OCI-LY7 (cell line): ENCODE results near the gene PROB1. TPM values are rescaled to one million over a fixed set of nuclear protein-coding genes. Genes with fewer than 3 reads are reported as not detected.
"Not testable (repeated sequence)": the region's sequence is repeated elsewhere in the genome, so short reads cannot be mapped to it uniquely, and the experiment has no call there.

Experiments used
- BruUV-seq: library from RNA; stranded (reverse); fragments of 400-500 nt; replicated peaks from 2 replicates; lab custom pipeline; 2021; lab: Mats Ljungman, UMichigan
- CTCF ChIA-PET: fragments of 300-600 bp; sonication (Branson Sonifier 250); formaldehyde crosslinking; loops from one replicate; lab custom pipeline; 2022; ENCODE audit warnings: antibody characterized with exemption; ENCODE audit not compliant: unreplicated experiment; lab: Charles Lee
- POLR2A ChIA-PET: fragments of 300-600 bp; sonication (Branson Sonifier 250); formaldehyde crosslinking; loops from one replicate; lab custom pipeline; 2022; ENCODE audit warnings: antibody characterized with exemption; lab: Charles Lee
- DNase-seq: peaks from one replicate; pipeline ENCODE4 v3.0.0-alpha.2; 2015; ENCODE audit warnings: low spot score
- H2AFZ ChIP-seq: fragments of 200-600 bp; sonication (generic), shearing (Covaris generic); 2 replicates; pipeline ENCODE4 v1.6.1; 2014; ENCODE audit warnings: mild to moderate bottlenecking, antibody characterized with exemption, low read length, moderate library complexity
- H3K27ac ChIP-seq: fragments of 200-600 bp; sonication (generic); 2 replicates; pipeline ENCODE4 v1.5.1; 2014; ENCODE audit warnings: mixed run types, low read depth, mild to moderate bottlenecking, moderate library complexity, low read length, inconsistent platforms; ENCODE audit not compliant: poor library complexity, severe bottlenecking
- H3K36me3 ChIP-seq: fragments of 200-600 bp; sonication (generic); 2 replicates; pipeline ENCODE4 v1.6.1; 2014; ENCODE audit warnings: mild to moderate bottlenecking, antibody characterized with exemption, low read length, moderate library complexity, mixed read lengths; ENCODE audit not compliant: insufficient read depth
- H3K4me1 ChIP-seq: fragments of 200-600 bp; sonication (generic); 2 replicates; pipeline ENCODE4 v1.5.1; 2014; ENCODE audit warnings: mild to moderate bottlenecking, low read length; ENCODE audit not compliant: insufficient read depth, poor library complexity, severe bottlenecking
- H3K4me2 ChIP-seq: fragments of 200-600 bp; sonication (generic); 2 replicates; pipeline ENCODE4 v1.6.1; 2014; ENCODE audit warnings: mild to moderate bottlenecking, low read length
- H3K4me3 ChIP-seq: fragments of 200-600 bp; sonication (generic); 2 replicates; pipeline ENCODE4 v1.5.1; 2014; ENCODE audit warnings: mild to moderate bottlenecking, low read depth, low read length; ENCODE audit not compliant: poor library complexity, severe bottlenecking
- H3K79me2 ChIP-seq: fragments of 200-600 bp; sonication (generic); 2 replicates; pipeline ENCODE4 v1.6.1; 2016; ENCODE audit warnings: low read depth, mild to moderate bottlenecking, low read length, moderate library complexity, mixed read lengths; ENCODE audit not compliant: insufficient read depth
- H3K9me2 ChIP-seq: fragments of 200-600 bp; sonication (generic); 2 replicates; pipeline ENCODE4 v1.6.1; 2016; ENCODE audit warnings: mild to moderate bottlenecking, low read length, mixed read lengths; ENCODE audit not compliant: insufficient read depth
- H3K9me3 ChIP-seq: fragments of 200-600 bp; sonication (generic); 2 replicates; pipeline ENCODE4 v1.6.1; 2014; ENCODE audit warnings: mild to moderate bottlenecking, mixed run types, low read length, mixed read lengths
- H4K20me1 ChIP-seq: fragments of 200-600 bp; sonication (generic); 2 replicates; pipeline ENCODE4 v1.6.1; 2014; ENCODE audit warnings: mild to moderate bottlenecking, antibody characterized with exemption, low read length, moderate library complexity, mixed read lengths; ENCODE audit not compliant: insufficient read depth
- EZH2phosphoT487 ChIP-seq: fragments of 200-600 bp; sonication (generic); IDR thresholded peaks from 2 replicates; pipeline ENCODE4 v1.6.1; 2018; ENCODE audit warnings: low read depth, borderline replicate concordance, mild to moderate bottlenecking, mixed run types, antibody characterized with exemption, low read length, moderate library complexity, mixed read lengths
- intact Hi-C: fragments of 100-400 bp; cut with micrococcal nuclease; formaldehyde crosslinking; loops from one replicate; pipeline ENCODE4 v1.10.0; 2022; ENCODE audit not compliant: unreplicated experiment
- total RNA-seq, 2 experiments: library from RNA; depleted of rRNA in 1 of 2; stranded (reverse); fragments of >200 nt in 1 of 2; shearing (Covaris generic) in 1 of 2; gene quantifications; 2 replicates each; pipeline ENCODE4 v1.2.3, GENCODE V29; 2014 to 2022
- TF ChIP-seq, protein P1 (sequence below): fragments of 200-600 bp; sonication (generic); conservative IDR thresholded peaks from 2 replicates; pipeline ENCODE4 v1.5.1; 2014; ENCODE audit warnings: mild to moderate bottlenecking, antibody characterized with exemption, low read length, moderate library complexity, mixed read lengths

The PROB1 gene
- total RNA-seq, 2 experiments from 2014 or later: 4.6 to 5.9 TPM

DNA sequence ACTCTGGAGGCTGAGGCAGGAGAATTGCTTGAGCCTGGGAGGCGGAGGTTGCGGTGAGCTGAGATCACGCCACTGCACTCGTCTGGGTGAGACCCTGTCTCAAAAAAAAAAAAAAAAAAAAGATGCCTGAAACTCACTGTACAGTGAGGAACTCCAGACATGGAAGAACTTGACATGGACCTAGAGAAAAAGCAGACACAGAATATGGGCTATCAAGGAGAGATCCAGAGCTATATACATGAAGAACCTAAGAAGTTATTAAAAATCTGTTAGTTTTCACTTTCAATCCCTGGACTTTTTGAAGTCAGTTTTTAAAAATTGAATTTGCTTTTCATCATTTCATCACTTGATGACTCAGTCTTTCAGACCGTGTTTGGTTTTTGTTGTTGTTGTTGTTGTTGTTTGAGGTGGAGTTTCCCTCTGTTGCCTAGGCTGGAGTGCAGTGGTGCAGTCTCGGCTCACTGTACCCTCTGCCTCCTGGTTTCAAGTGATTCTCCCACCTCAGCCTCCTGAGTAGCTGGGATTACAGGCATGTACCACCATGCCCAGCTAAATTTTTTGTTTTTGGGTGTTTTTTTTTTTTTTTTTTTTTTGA lies 33.0 kb downstream of the PROB1 start:
- TF ChIP-seq, protein P1, sequence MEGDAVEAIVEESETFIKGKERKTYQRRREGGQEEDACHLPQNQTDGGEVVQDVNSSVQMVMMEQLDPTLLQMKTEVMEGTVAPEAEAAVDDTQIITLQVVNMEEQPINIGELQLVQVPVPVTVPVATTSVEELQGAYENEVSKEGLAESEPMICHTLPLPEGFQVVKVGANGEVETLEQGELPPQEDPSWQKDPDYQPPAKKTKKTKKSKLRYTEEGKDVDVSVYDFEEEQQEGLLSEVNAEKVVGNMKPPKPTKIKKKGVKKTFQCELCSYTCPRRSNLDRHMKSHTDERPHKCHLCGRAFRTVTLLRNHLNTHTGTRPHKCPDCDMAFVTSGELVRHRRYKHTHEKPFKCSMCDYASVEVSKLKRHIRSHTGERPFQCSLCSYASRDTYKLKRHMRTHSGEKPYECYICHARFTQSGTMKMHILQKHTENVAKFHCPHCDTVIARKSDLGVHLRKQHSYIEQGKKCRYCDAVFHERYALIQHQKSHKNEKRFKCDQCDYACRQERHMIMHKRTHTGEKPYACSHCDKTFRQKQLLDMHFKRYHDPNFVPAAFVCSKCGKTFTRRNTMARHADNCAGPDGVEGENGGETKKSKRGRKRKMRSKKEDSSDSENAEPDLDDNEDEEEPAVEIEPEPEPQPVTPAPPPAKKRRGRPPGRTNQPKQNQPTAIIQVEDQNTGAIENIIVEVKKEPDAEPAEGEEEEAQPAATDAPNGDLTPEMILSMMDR: no peak
- no peak for TF ChIP-seq EZH2phosphoT487
- no peak overlapping the region for H2AFZ ChIP-seq
- POLR2A ChIA-PET: interaction anchor here (0.7 to 1.2 kb wide), 3 partner anchors 8 to 34 kb away, joined by 3 to 5 read pairs (median 4); no protein-coding TSS in a partner anchor
- H3K36me3 ChIP-seq: peaks cover 85% of the 10 kb centered on the region
- peaks cover 59% of the 10 kb centered on the region for H3K79me2 ChIP-seq
- peaks cover 6% of the 10 kb centered on the region; the same call in 1 of the 2 replicates for H3K9me3 ChIP-seq
- H3K27ac ChIP-seq: no peak overlapping the region
- no peak overlapping the region for H3K4me3 ChIP-seq
- BruUV-seq: no TSS peak
- no peaks in the 10 kb centered on the region for H3K4me1 ChIP-seq
- intact Hi-C loops: no loop called here
- no peak for DNase-seq
- H3K9me2 ChIP-seq: no peaks in the 10 kb centered on the region
- peaks cover 5% of the 10 kb centered on the region; the same call in 1 of the 2 replicates for H4K20me1 ChIP-seq
- CTCF ChIA-PET: no interaction called here
- no peak overlapping the region for H3K4me2 ChIP-seq

DNA sequence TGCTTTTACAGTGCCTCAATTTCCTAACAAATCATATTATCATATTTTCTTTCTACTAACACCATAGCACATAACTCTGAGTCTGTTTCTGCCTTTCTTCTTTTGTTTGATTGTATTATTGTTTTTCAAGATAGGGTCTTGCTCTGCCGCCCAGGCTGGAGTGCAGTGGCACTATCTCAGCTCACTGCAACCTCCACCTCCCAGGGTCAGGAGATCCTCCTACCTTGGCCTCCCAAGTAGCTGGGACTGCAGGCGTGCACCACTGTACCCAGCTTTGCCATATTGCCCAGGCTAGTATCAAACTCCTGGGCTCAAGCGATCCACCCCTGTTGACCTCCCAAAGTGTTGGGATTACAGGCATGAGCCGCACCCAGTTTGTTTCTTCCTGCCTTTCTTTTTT lies 34.5 kb downstream of the PROB1 start:
- H3K4me3 ChIP-seq: no peak overlapping the region
- H3K9me2 ChIP-seq: no peaks in the 10 kb centered on the region
- H3K9me3 ChIP-seq: peaks cover 6% of the 10 kb centered on the region; the same call in 1 of the 2 replicates
- H4K20me1 ChIP-seq: peaks cover 4% of the 10 kb centered on the region; the same call in 1 of the 2 replicates
- no peak for TF ChIP-seq EZH2phosphoT487
- TF ChIP-seq, protein P1: no peak
- H3K36me3 ChIP-seq: peaks cover 77% of the 10 kb centered on the region
- ChIA-PET CTCF (no interaction called here), POLR2A (interaction anchor here (0.7 kb wide), 1 partner anchor 224 kb away, joined by 4 read pairs; no protein-coding TSS in a partner anchor)
- no peak for DNase-seq
- intact Hi-C loops: no loop called here
- BruUV-seq: no TSS peak
- no peak overlapping the region for H2AFZ ChIP-seq
- H3K4me2 ChIP-seq: no peak overlapping the region
- H3K79me2 ChIP-seq: peaks cover 72% of the 10 kb centered on the region
- no peak overlapping the region for H3K27ac ChIP-seq
- no peaks in the 10 kb centered on the region for H3K4me1 ChIP-seq

DNA sequence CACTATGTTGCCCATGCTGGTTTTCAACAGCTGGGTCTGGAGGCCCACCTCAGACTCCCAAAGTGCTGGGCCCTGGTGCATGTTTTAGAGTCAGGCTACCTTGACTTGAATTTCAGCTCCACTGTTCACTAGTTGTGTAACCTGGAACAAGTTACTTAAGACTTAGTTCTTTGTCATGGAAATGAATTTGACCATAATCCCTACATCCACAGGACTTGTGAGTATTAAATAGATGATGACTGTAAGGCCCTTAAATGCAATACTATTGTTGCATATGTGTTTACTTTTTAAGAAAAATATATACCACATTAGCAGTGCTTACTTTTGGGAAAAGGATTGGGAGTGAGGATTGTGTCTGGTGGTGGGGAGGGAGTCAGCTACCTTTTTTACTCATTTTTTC lies 36.8 kb downstream of the PROB1 start:
- H3K9me3 ChIP-seq: peaks cover 9% of the 10 kb centered on the region; the same call in 1 of the 2 replicates
- H3K4me2 ChIP-seq: no peak overlapping the region
- no peak for DNase-seq
- no peak overlapping the region for H2AFZ ChIP-seq
- peaks cover 4% of the 10 kb centered on the region; the same call in 1 of the 2 replicates for H4K20me1 ChIP-seq
- no peaks in the 10 kb centered on the region for H3K9me2 ChIP-seq
- no peaks in the 10 kb centered on the region for H3K4me1 ChIP-seq
- TF ChIP-seq, protein P1: no peak
- TF ChIP-seq EZH2phosphoT487: no peak
- CTCF ChIA-PET: no interaction called here
- peaks cover 91% of the 10 kb centered on the region for H3K79me2 ChIP-seq
- no TSS peak for BruUV-seq
- no peak overlapping the region for H3K27ac ChIP-seq
- H3K4me3 ChIP-seq: no peak overlapping the region
- intact Hi-C loops: no loop called here
- H3K36me3 ChIP-seq: peaks cover 81% of the 10 kb centered on the region
- POLR2A ChIA-PET: interaction anchor here (0.6 to 1.8 kb wide), 3 partner anchors 53 to 1396 kb away, joined by 3 to 5 read pairs (median 4); no protein-coding TSS in a partner anchor

DNA sequence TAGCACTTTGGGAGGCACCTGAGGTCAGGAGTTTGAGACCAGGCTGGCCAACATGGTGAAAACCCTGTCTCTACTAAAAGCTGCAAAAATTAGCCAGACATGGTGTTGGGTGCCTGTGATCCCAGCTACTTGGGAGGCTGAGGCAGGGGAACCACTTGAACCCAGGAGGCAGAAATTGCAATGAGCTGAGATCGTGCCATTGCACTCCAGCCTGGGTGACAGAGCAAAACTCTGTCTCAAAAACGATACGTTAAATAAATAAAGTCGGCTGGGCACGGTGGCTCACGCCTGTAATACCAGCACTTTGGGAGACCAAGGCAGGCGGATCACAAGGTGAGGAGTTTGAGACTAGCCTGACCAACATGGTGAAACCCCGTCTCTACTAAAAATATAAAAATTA lies 39.0 kb downstream of the PROB1 start:
- BruUV-seq, H3K4me3 ChIP-seq, intact Hi-C loops, H3K9me2 ChIP-seq, H2AFZ ChIP-seq, H3K4me1 ChIP-seq, H3K4me2 ChIP-seq, CTCF ChIA-PET, H4K20me1 ChIP-seq, H3K9me3 ChIP-seq, H3K27ac ChIP-seq, POLR2A ChIA-PET, DNase-seq: not testable (repeated sequence)
- H3K36me3 ChIP-seq: peaks cover 87% of the 10 kb centered on the region
- H3K79me2 ChIP-seq: peaks cover 93% of the 10 kb centered on the region
